ENCODE measurements around the gene HEXB. TPM values are rescaled to one million over a fixed set of nuclear protein-coding genes. Genes with fewer than 3 reads are reported as not detected.

The HEXB gene
- total and polyA plus RNA-seq, 2 of the 4 experiments (the other 2 are of a cell fraction), result 76.7 to 126 TPM

- Histone ChIP-seq H4K5ac (ENCODE audit: low read depth, low read length) (no peak overlapping the region), H2AFZ (replicated peaks; ENCODE audit: low read length, poor library complexity) (no peak overlapping the region), H3K14ac (replicated peaks; ENCODE audit: low read depth, low read length) (no peak overlapping the region), H4K91ac (ENCODE audit: insufficient read depth, low read depth, low read length) (no peak overlapping the region), H2BK15ac (ENCODE audit: low read depth, low read length) (no peak overlapping the region), H3K23ac (ENCODE audit: low read depth, low read length) (no peak overlapping the region), H3K18ac (ENCODE audit: low read depth, low read length) (no peak overlapping the region), H2AK9ac (replicated peaks; ENCODE audit: low read depth, low read length, poor library complexity) (no peak overlapping the region), H3K4me1 (ENCODE audit: control insufficient read depth, insufficient read depth, low read length) (no peaks in the 10 kb centered on the region; the same call in 1 of the 2 replicates), H3K4me3 (ENCODE audit: insufficient read depth, low read depth, low read length) (no peak overlapping the region), H3K36me3 (ENCODE audit: control insufficient read depth, insufficient read depth, low read length) (no peaks in the 10 kb centered on the region), H3K9ac (ENCODE audit: low read depth, low read length) (no peak overlapping the region), H2BK120ac (ENCODE audit: low read depth, low read length) (no peak overlapping the region), H2BK5ac (ENCODE audit: low read depth, low read length, poor library complexity, severe bottlenecking) (no peak overlapping the region), H2AK5ac (ENCODE audit: low read depth, low read length) (no peak overlapping the region), H3K4me2 (ENCODE audit: low read depth, low read length) (no peak overlapping the region), H3K27me3 (ENCODE audit: control insufficient read depth, insufficient read depth, low read length) (0 out of 2 replicates have a peak, but pooled peaks cover 3% of the 10 kb centered on the region), H3K27ac (ENCODE audit: insufficient read depth, low read length) (no peak overlapping the region), H3K4ac (ENCODE audit: low read depth, low read length) (no peak overlapping the region), H4K8ac (ENCODE audit: low read depth in 2 of 2, low read length in 2 of 2) (no peak overlapping the region), H2BK20ac (ENCODE audit: low read depth, low read length) (no peak overlapping the region), H4K20me1 (ENCODE audit: insufficient read depth, low read length) (no peaks in the 10 kb centered on the region), H3K9me1 (ENCODE audit: insufficient read depth, low read length) (no peaks in the 10 kb centered on the region), H3K56ac (ENCODE audit: extremely low read depth, insufficient read depth, low read length) (no peak overlapping the region), H3K9me3 (ENCODE audit: control insufficient read depth, insufficient read depth, low read length) (no peaks in the 10 kb centered on the region), H3K79me1 (ENCODE audit: low read depth in 1 of 2, low read length in 2 of 2) (no peaks in the 10 kb centered on the region)
- ATAC-seq (ENCODE audit: low read depth) (no peak; the same call in 1 of the 2 replicates), DNase-seq (no peak)
- no TSS peak for BruUV-seq (replicated peaks)
- dilution Hi-C loops (cut with HindIII; ENCODE audit: low sequenced_read_pairs, unreplicated experiment), result no loop called here
- TF ChIP-seq ELK1 (IDR thresholded peaks at IDR 0.05; ENCODE audit: borderline replicate concordance, low read depth, low read length), result no peak
- no peak for TF ChIP-seq BHLHE40 (IDR thresholded peaks at IDR 0.05; ENCODE audit: low read depth, low read length)
- no peak for TF ChIP-seq CTCF (conservative IDR thresholded peaks at IDR 0.05; ENCODE audit: low read depth, low read length)
- no peak for TF ChIP-seq USF2 (IDR thresholded peaks at IDR 0.05; ENCODE audit: low read depth, low read length)
- TF ChIP-seq MAZ (IDR thresholded peaks at IDR 0.05; ENCODE audit: borderline replicate concordance, low read depth, low read length), result no peak
- no peak for TF ChIP-seq NFE2L2 (IDR thresholded peaks at IDR 0.05; ENCODE audit: low read depth, low read length)
- TF ChIP-seq POLR2A (IDR thresholded peaks at IDR 0.05; ENCODE audit: low read depth, low read length), result no peak
- TF ChIP-seq RAD21 (IDR thresholded peaks at IDR 0.05; ENCODE audit: low read length), result no peak
- no peak for TF ChIP-seq CHD1 (IDR thresholded peaks at IDR 0.05; ENCODE audit: low read depth, low read length)
- no peak for TF ChIP-seq RCOR1 (IDR thresholded peaks at IDR 0.05; ENCODE audit: insufficient replicate concordance, low read length)
- no peak for TF ChIP-seq FOS (IDR thresholded peaks at IDR 0.05; ENCODE audit: low read depth, low read length)
- no peak for TF ChIP-seq RFX5 (IDR thresholded peaks at IDR 0.05; ENCODE audit: low read depth, low read length)
- no peak for TF ChIP-seq CEBPB (IDR thresholded peaks at IDR 0.05; ENCODE audit: low read depth, low read length)
- TF ChIP-seq SMC3 (IDR thresholded peaks at IDR 0.05; ENCODE audit: low read depth, low read length), result no peak
- TF ChIP-seq MAFK (IDR thresholded peaks at IDR 0.05; ENCODE audit: low read depth, low read length), result no peak
- in situ Hi-C loops (cut with MboI; ENCODE audit: low sequenced_read_pairs), result loop anchor here (25.0 kb wide), 1 partner anchor 601 kb away; no protein-coding TSS in a partner anchor
- no CpG with 5 or more reads among the region's 5 CpGs for WGBS, 2 experiments (ENCODE audit: extremely low coverage in 2 of 2, insufficient read length in 1 of 2)
- CTCF ChIA-PET, result no interaction called here
- intact Hi-C loops (cut with micrococcal nuclease), result no loop called here
- POLR2A ChIA-PET (ENCODE audit: unreplicated experiment), result no interaction called here
Observed at GRCh38 chr5:74660873-74661272, 24.2 kb upstream of the HEXB start.

All from IMR-90 (cell line).